ENCODE data around the gene MACC1. TPM values are rescaled to one million over a fixed set of nuclear protein-coding genes. Genes with fewer than 3 reads are reported as not detected.

MACC1 gene
- total and polyA plus RNA-seq, 4 donors: 0.02 to 1.0 (median 0.50) TPM

DNA sequence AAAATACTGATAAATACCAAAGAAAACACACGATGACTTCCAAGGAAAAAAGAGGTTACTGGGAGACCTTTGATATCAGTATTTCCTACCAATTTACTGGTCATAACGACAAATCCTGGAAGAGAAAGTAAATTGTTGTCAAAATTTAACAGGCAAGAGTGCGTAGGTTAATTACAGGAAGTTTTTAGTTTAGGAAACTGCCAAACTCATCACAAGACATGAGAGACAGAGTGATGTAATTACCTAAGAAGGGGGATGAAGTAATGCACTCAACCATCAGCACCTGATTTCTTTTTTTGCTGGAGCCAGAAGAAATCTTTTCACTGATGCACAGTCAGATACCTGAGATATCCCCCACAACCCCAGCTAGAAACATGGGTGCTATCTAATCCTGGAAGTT is 16.8 kb downstream of the MACC1 start:
- Histone ChIP-seq H3K9ac (ENCODE audit: low read depth in 1 of 2, low read length in 2 of 2) (no peak overlapping the region), H3K9me3 (ENCODE audit: control insufficient read depth in 4 of 4, low read length in 3 of 4) (no peaks in the 10 kb centered on the region), H3K4me1 (ENCODE audit: control insufficient read depth in 4 of 4, insufficient read depth in 4 of 4, low read length in 3 of 4) (no peaks in the 10 kb centered on the region), H3K27ac (ENCODE audit: low read depth in 1 of 2, low read length in 2 of 2) (no peak overlapping the region), H3K4me3 (ENCODE audit: low read depth in 1 of 3, low read length in 3 of 3) (no peak overlapping the region), H3K27me3 (ENCODE audit: control insufficient read depth in 4 of 4, insufficient read depth in 4 of 4, low read length in 3 of 4) (no peaks in the 10 kb centered on the region), H3K36me3 (ENCODE audit: control insufficient read depth in 4 of 4, insufficient read depth in 3 of 4, low read depth in 1 of 4, low read length in 3 of 4) (no peaks in the 10 kb centered on the region)
- WGBS: 35% methylated on average over 3 of the region's 3 CpGs
- TF ChIP-seq SP1 (IDR thresholded peaks at IDR 0.05) (no peak), RAD21 (IDR thresholded peaks at IDR 0.05) (no peak), YY1 (IDR thresholded peaks at IDR 0.05) (no peak), FOXA2 (IDR thresholded peaks at IDR 0.05) (no peak), HNF4G (IDR thresholded peaks at IDR 0.05) (no peak), FOXA1 (IDR thresholded peaks at IDR 0.05) (no peak)
- no peak for DNase-seq (ENCODE audit: low spot score)

DNA sequence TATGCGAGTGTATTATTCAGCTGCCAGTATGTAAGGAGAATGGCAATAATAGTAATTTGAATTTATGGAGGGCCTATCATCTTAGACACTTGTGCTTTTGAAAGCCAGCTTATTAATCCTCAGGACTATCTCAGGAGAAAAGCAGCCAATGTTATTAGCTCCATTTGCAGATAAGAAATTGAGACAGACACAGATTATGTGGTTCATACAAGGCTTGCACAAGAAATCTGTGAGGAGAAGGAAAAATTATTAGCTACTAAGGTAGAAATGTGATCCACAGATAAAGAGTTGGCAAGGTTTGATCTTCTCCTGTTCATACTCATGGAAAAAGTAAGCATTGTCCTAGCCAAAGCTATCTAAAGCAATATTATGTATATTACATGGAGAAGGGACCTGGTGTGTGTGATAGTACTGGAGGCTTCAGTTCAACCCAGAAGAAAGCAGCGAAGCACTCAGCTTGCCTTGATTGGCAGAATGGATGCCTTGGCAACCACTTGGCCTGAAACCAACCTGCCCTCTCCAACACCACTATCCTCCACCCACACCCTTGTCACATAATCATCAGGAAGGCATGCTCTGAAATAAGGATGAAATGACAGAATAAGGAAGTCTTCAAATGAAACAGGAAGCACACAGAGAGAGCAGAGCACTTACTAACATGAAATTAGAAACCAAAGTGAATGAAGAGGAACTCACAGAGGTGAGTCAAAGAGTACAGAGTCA is 18.0 kb downstream of the MACC1 start:
- H3K27ac ChIP-seq (ENCODE audit: low read depth in 1 of 2, low read length in 2 of 2): no peak overlapping the region
- H3K27me3 ChIP-seq (ENCODE audit: control insufficient read depth in 4 of 4, insufficient read depth in 4 of 4, low read length in 3 of 4): no peaks in the 10 kb centered on the region

DNA sequence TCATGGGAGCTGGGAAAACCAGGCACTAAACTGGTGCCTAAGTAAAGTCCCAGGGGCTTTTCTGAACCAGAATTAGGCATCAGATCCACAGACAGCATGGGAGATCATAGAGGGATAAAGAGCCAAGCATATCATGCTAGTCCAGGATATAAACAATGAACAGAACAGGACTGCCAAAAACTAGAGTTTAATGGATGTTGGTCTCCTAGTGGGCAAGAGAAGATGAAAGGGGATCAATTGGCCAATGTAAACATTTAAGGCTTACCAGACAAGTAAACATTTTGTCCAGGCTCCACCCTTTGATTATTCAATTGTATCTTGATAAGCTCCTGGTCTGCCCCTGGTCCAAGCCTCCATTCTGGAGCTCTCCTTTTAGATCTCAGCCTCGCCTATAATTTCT is 18.9 kb downstream of the MACC1 start:
- H3K9ac ChIP-seq (ENCODE audit: low read depth in 1 of 2, low read length in 2 of 2): peak overlapping the region in 1 of 2 donors; percentile 16
- TF ChIP-seq RAD21 (IDR thresholded peaks at IDR 0.05): no peak
- TF ChIP-seq, protein P1, sequence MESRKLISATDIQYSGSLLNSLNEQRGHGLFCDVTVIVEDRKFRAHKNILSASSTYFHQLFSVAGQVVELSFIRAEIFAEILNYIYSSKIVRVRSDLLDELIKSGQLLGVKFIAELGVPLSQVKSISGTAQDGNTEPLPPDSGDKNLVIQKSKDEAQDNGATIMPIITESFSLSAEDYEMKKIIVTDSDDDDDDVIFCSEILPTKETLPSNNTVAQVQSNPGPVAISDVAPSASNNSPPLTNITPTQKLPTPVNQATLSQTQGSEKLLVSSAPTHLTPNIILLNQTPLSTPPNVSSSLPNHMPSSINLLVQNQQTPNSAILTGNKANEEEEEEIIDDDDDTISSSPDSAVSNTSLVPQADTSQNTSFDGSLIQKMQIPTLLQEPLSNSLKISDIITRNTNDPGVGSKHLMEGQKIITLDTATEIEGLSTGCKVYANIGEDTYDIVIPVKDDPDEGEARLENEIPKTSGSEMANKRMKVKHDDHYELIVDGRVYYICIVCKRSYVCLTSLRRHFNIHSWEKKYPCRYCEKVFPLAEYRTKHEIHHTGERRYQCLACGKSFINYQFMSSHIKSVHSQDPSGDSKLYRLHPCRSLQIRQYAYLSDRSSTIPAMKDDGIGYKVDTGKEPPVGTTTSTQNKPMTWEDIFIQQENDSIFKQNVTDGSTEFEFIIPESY (IDR thresholded peaks at IDR 0.05): no peak
- TF ChIP-seq FOXA2 (IDR thresholded peaks at IDR 0.05): no peak
- TF ChIP-seq, protein P2, sequence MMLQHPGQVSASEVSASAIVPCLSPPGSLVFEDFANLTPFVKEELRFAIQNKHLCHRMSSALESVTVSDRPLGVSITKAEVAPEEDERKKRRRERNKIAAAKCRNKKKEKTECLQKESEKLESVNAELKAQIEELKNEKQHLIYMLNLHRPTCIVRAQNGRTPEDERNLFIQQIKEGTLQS (IDR thresholded peaks at IDR 0.05): no peak
- TF ChIP-seq, protein P3, sequence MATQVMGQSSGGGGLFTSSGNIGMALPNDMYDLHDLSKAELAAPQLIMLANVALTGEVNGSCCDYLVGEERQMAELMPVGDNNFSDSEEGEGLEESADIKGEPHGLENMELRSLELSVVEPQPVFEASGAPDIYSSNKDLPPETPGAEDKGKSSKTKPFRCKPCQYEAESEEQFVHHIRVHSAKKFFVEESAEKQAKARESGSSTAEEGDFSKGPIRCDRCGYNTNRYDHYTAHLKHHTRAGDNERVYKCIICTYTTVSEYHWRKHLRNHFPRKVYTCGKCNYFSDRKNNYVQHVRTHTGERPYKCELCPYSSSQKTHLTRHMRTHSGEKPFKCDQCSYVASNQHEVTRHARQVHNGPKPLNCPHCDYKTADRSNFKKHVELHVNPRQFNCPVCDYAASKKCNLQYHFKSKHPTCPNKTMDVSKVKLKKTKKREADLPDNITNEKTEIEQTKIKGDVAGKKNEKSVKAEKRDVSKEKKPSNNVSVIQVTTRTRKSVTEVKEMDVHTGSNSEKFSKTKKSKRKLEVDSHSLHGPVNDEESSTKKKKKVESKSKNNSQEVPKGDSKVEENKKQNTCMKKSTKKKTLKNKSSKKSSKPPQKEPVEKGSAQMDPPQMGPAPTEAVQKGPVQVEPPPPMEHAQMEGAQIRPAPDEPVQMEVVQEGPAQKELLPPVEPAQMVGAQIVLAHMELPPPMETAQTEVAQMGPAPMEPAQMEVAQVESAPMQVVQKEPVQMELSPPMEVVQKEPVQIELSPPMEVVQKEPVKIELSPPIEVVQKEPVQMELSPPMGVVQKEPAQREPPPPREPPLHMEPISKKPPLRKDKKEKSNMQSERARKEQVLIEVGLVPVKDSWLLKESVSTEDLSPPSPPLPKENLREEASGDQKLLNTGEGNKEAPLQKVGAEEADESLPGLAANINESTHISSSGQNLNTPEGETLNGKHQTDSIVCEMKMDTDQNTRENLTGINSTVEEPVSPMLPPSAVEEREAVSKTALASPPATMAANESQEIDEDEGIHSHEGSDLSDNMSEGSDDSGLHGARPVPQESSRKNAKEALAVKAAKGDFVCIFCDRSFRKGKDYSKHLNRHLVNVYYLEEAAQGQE (IDR thresholded peaks at IDR 0.05): no peak
- TF ChIP-seq YY1 (IDR thresholded peaks at IDR 0.05): no peak
- no peak for TF ChIP-seq RXRA (IDR thresholded peaks at IDR 0.05)
- TF ChIP-seq SP1 (IDR thresholded peaks at IDR 0.05): no peak
- TF ChIP-seq HNF4G (IDR thresholded peaks at IDR 0.05): no peak
- TF ChIP-seq HNF4A (conservative IDR thresholded peaks at IDR 0.05): no peak
- TF ChIP-seq FOXA1 (IDR thresholded peaks at IDR 0.05): no peak
- no peak for TF ChIP-seq EGR1 (IDR thresholded peaks at IDR 0.05; ENCODE audit: low read depth in 2 of 2)
- TF ChIP-seq NR2F2 (IDR thresholded peaks at IDR 0.05): no peak
- TF ChIP-seq, protein P4, sequence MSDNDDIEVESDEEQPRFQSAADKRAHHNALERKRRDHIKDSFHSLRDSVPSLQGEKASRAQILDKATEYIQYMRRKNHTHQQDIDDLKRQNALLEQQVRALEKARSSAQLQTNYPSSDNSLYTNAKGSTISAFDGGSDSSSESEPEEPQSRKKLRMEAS (IDR thresholded peaks at IDR 0.05): no peak
- TF ChIP-seq GABPA (IDR thresholded peaks at IDR 0.05 in 1 of 2, conservative IDR thresholded peaks at IDR 0.05 in 1 of 2): no peak
- TF ChIP-seq, protein P5, sequence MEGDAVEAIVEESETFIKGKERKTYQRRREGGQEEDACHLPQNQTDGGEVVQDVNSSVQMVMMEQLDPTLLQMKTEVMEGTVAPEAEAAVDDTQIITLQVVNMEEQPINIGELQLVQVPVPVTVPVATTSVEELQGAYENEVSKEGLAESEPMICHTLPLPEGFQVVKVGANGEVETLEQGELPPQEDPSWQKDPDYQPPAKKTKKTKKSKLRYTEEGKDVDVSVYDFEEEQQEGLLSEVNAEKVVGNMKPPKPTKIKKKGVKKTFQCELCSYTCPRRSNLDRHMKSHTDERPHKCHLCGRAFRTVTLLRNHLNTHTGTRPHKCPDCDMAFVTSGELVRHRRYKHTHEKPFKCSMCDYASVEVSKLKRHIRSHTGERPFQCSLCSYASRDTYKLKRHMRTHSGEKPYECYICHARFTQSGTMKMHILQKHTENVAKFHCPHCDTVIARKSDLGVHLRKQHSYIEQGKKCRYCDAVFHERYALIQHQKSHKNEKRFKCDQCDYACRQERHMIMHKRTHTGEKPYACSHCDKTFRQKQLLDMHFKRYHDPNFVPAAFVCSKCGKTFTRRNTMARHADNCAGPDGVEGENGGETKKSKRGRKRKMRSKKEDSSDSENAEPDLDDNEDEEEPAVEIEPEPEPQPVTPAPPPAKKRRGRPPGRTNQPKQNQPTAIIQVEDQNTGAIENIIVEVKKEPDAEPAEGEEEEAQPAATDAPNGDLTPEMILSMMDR (IDR thresholded peaks at IDR 0.05; ENCODE audit: low read depth, low read length, missing input control): no peak
- H3K36me3 ChIP-seq (ENCODE audit: control insufficient read depth in 4 of 4, insufficient read depth in 3 of 4, low read depth in 1 of 4, low read length in 3 of 4): no peaks in the 10 kb centered on the region
- H3K4me3 ChIP-seq (ENCODE audit: low read depth in 1 of 3, low read length in 3 of 3): no peak overlapping the region
- DNase-seq (ENCODE audit: low spot score): no peak
- H3K27me3 ChIP-seq (ENCODE audit: control insufficient read depth in 4 of 4, insufficient read depth in 4 of 4, low read length in 3 of 4): no peaks in the 10 kb centered on the region
- no peaks in the 10 kb centered on the region for H3K4me1 ChIP-seq (ENCODE audit: control insufficient read depth in 4 of 4, insufficient read depth in 4 of 4, low read length in 3 of 4)
- WGBS: 43% methylated on average over 1 of the region's 1 CpG
- no peak overlapping the region for H3K27ac ChIP-seq (ENCODE audit: low read depth in 1 of 2, low read length in 2 of 2)
- H3K9me3 ChIP-seq (ENCODE audit: control insufficient read depth in 4 of 4, low read length in 3 of 4): no peaks in the 10 kb centered on the region

More for the DNA sequence above, 18.0 kb downstream of the MACC1 start:
- H3K4me1 ChIP-seq (ENCODE audit: control insufficient read depth in 4 of 4, insufficient read depth in 4 of 4, low read length in 3 of 4): no peaks in the 10 kb centered on the region
- no peaks in the 10 kb centered on the region for H3K36me3 ChIP-seq (ENCODE audit: control insufficient read depth in 4 of 4, insufficient read depth in 3 of 4, low read depth in 1 of 4, low read length in 3 of 4)
- WGBS: 66% methylated on average over 2 of the region's 2 CpGs
- H3K4me3 ChIP-seq (ENCODE audit: low read depth in 1 of 3, low read length in 3 of 3): no peak overlapping the region
- no peaks in the 10 kb centered on the region for H3K9me3 ChIP-seq (ENCODE audit: control insufficient read depth in 4 of 4, low read length in 3 of 4)
- no peak for TF ChIP-seq RXRA (IDR thresholded peaks at IDR 0.05)
- TF ChIP-seq FOXA1 (IDR thresholded peaks at IDR 0.05): no peak
- TF ChIP-seq JUND (IDR thresholded peaks at IDR 0.05): no peak
- TF ChIP-seq YY1 (IDR thresholded peaks at IDR 0.05): no peak
- TF ChIP-seq, protein P2 (IDR thresholded peaks at IDR 0.05): no peak
- no peak for TF ChIP-seq SP1 (IDR thresholded peaks at IDR 0.05)
- TF ChIP-seq GABPA (IDR thresholded peaks at IDR 0.05 in 1 of 2, conservative IDR thresholded peaks at IDR 0.05 in 1 of 2): no peak
- H3K9ac ChIP-seq (ENCODE audit: low read depth in 1 of 2, low read length in 2 of 2): no peak overlapping the region
- no peak for DNase-seq (ENCODE audit: low spot score)

All from liver (tissue), 9 donors.